ENCODE measurements around the gene ABLIM3. TPM values are rescaled to one million over a fixed set of nuclear protein-coding genes. Genes with fewer than 3 reads are reported as not detected.

Gene ABLIM3
- total RNA-seq, 1 experiment from 2014 or later = 12.9 TPM

- ChIA-PET CTCF (interaction anchor here (0.6 kb wide), 1 partner anchor 311 kb away, joined by 3 read pairs; no protein-coding TSS in a partner anchor), POLR2A (no interaction called here)
- H3K4me1 ChIP-seq (ENCODE audit: control insufficient read depth, insufficient read depth, low read length) = peaks cover 7% of the 10 kb centered on the region; the same call in 1 of the 2 replicates
- H3K9me3 ChIP-seq (ENCODE audit: control insufficient read depth, insufficient read depth, low read depth, low read length) = no peaks in the 10 kb centered on the region
- no TSS peak for BruUV-seq (replicated peaks)
- no peaks in the 10 kb centered on the region for H3K27me3 ChIP-seq (ENCODE audit: control insufficient read depth, insufficient read depth, low read length)
- in situ Hi-C loops (cut with HindIII; ENCODE audit: low pct_unique_long_range_greater_than_20kb, low sequenced_read_pairs) = loop anchor here (25.0 kb wide), 1 partner anchor 127 kb away; the partner anchor contains the start of gene AFAP1L1
- intact Hi-C loops (cut with micrococcal nuclease; ENCODE audit: unreplicated experiment) = loop anchor here (5.0 kb wide), 1 partner anchor 132 kb away; no protein-coding TSS in a partner anchor
- TF ChIP-seq TCF7L2 (IDR thresholded peaks at IDR 0.05; ENCODE audit: low read depth, low read length) = no peak
- no peak for TF ChIP-seq POLR2AphosphoS5 (IDR thresholded peaks at IDR 0.05; ENCODE audit: low read depth, low read length)
- ATAC-seq (0 out of 2 replicates have a peak, but pooled peaks have one; percentile 6), DNase-seq (ENCODE audit: low read depth, low spot score) (no peak)
- no peak overlapping the region for H3K4me3 ChIP-seq (ENCODE audit: low read depth in 2 of 2, low read length in 2 of 2)
- no peaks in the 10 kb centered on the region for H3K36me3 ChIP-seq (ENCODE audit: control insufficient read depth, insufficient read depth, low read length)
- H3K27ac ChIP-seq (ENCODE audit: low read length) = no peak overlapping the region
Observed at GRCh38 chr5:149134778-149135500, 6.4 kb upstream of the ABLIM3 start.

- no peak overlapping the region for H3K27ac ChIP-seq (ENCODE audit: low read length)
- intact Hi-C loops (cut with micrococcal nuclease; ENCODE audit: unreplicated experiment) = no loop called here
- H3K36me3 ChIP-seq (ENCODE audit: control insufficient read depth, insufficient read depth, low read length) = no peaks in the 10 kb centered on the region
- H3K9me3 ChIP-seq (ENCODE audit: control insufficient read depth, insufficient read depth, low read depth, low read length) = no peaks in the 10 kb centered on the region
- no peaks in the 10 kb centered on the region for H3K27me3 ChIP-seq (ENCODE audit: control insufficient read depth, insufficient read depth, low read length)
- H3K4me3 ChIP-seq (ENCODE audit: low read depth in 2 of 2, low read length in 2 of 2) = no peak overlapping the region
- ChIA-PET CTCF (no interaction called here), POLR2A (no interaction called here)
- in situ Hi-C loops (cut with HindIII; ENCODE audit: low pct_unique_long_range_greater_than_20kb, low sequenced_read_pairs) = loop anchor here (25.0 kb wide), 1 partner anchor 127 kb away; the partner anchor contains the start of gene AFAP1L1
- BruUV-seq (replicated peaks) = no TSS peak
- DNase-seq (ENCODE audit: low read depth, low spot score) (no peak), ATAC-seq (no peak)
- no peak for TF ChIP-seq REST (IDR thresholded peaks at IDR 0.05; ENCODE audit: insufficient read depth in 1 of 2, low read depth in 2 of 2, low read length in 1 of 2)
- no peak for TF ChIP-seq TCF7L2 (IDR thresholded peaks at IDR 0.05; ENCODE audit: low read depth, low read length)
- no peak for TF ChIP-seq POLR2AphosphoS5 (IDR thresholded peaks at IDR 0.05; ENCODE audit: low read depth, low read length)
- no peak for TF ChIP-seq SIN3A (IDR thresholded peaks at IDR 0.05; ENCODE audit: borderline replicate concordance, insufficient read depth, low read depth, low read length)
- TF ChIP-seq, protein P1, sequence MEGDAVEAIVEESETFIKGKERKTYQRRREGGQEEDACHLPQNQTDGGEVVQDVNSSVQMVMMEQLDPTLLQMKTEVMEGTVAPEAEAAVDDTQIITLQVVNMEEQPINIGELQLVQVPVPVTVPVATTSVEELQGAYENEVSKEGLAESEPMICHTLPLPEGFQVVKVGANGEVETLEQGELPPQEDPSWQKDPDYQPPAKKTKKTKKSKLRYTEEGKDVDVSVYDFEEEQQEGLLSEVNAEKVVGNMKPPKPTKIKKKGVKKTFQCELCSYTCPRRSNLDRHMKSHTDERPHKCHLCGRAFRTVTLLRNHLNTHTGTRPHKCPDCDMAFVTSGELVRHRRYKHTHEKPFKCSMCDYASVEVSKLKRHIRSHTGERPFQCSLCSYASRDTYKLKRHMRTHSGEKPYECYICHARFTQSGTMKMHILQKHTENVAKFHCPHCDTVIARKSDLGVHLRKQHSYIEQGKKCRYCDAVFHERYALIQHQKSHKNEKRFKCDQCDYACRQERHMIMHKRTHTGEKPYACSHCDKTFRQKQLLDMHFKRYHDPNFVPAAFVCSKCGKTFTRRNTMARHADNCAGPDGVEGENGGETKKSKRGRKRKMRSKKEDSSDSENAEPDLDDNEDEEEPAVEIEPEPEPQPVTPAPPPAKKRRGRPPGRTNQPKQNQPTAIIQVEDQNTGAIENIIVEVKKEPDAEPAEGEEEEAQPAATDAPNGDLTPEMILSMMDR (IDR thresholded peaks at IDR 0.05) = no peak
- H3K4me1 ChIP-seq (ENCODE audit: control insufficient read depth, insufficient read depth, low read length) = peaks cover 7% of the 10 kb centered on the region; the same call in 1 of the 2 replicates
Observed at GRCh38 chr5:149135536-149136201, 5.6 kb upstream of the ABLIM3 start.

Data from Panc1 (cell line).